HG02642 (cell line): ENCODE data around the gene CCL20.

Source experiments
- ATAC-seq: cut with Tn5 transposase; IDR thresholded peaks from one replicate; pipeline ENCODE4 v1.9.1; 2021; ENCODE audit warnings: mild to moderate bottlenecking; ENCODE audit not compliant: unreplicated experiment, poor library complexity

Gene CCL20

DNA sequence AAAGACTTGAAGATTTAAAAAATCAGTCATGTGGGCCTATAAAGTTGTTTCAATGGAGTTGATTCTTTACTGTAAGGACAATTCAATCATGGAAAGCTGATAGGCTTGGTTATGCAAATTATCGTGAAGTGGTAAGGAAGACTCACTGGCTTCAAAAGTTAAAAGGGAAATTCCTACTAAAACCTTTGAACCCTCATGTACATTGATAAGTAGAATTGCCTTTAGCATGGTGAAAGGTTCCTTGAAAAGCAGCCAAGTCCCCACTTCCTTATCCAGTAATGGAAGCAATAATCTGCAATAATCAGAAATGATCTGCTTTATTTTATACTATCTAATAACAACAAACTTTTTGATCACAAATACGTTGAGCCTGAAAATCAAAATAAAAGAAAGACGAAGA lies 14.4 kb upstream of the CCL20 start:
- no peak for ATAC-seq

GRCh38 chr2:227802882-227803281 lies 10.8 kb upstream of the CCL20 start:
- no peak for ATAC-seq

DNA sequence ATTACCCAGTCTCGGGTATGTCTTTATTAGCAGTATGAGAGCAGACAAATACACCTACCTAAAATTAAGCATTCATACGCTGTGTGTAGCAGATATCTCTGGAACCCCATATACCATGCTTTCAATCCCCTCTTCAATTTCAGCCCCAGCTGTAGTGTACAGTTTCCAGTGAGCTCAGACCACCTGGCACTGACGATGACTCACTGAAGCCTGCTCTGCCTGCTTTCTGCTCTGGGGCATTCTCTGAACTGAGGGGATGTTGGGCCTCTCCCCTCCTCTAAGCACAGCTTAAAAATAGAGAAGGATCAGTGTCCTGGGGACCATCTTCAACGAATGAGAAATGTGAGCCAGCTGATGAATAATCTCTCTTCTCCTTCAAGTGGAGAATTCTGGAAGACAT lies 8.7 kb upstream of the CCL20 start:
- no peak for ATAC-seq

GRCh38 chr2:227805578-227805977 lies 8.1 kb upstream of the CCL20 start:
- ATAC-seq = peak; percentile 54

DNA sequence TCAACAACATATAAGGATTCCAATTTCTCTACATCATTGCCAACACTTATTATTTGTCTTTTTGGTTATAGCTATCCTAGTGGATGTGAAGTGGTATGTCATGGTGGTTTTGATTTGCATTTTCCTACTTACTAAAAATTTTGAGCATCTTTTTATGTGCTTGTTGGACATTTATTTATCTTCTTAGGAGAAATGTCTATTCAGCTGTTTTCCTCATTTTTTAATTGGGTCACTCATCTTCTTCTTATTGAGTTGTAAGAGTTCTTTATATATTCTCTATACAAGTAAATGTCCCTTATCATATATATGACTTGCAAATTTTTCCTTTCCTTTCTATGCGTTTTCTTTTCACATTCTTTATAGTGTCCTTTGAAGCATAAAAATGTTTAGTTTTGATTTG lies 4.7 kb upstream of the CCL20 start:
- no peak for ATAC-seq

DNA sequence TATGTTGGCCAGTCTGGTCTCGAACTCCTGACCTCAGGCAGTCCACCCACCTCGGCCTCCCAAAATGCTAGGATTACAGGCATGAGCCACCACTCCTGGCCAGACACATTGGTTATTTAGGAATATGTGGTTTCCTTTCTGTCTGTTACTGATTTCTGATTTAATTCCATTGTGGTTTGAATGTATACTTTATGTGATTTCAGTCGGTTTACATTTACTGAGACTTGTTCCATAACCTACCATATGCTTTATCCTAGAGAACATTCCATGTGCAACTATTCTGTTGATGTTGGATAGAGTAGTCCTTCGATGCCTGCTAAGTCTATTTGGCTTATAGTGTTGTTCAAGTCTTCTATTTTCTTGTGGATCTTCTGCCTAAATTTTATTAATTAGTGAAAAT lies 1.6 kb upstream of the CCL20 start:
- ATAC-seq = no peak

GRCh38 chr2:227813229-227813561 lies 447 bp upstream of the CCL20 start:
- no peak for ATAC-seq

- no peak for ATAC-seq
Observed at GRCh38 chr2:227815066-227815465, 1.4 kb downstream of the CCL20 start.

GRCh38 chr2:227816507-227817294 lies 3.1 kb downstream of the CCL20 start:
- no peak for ATAC-seq

DNA sequence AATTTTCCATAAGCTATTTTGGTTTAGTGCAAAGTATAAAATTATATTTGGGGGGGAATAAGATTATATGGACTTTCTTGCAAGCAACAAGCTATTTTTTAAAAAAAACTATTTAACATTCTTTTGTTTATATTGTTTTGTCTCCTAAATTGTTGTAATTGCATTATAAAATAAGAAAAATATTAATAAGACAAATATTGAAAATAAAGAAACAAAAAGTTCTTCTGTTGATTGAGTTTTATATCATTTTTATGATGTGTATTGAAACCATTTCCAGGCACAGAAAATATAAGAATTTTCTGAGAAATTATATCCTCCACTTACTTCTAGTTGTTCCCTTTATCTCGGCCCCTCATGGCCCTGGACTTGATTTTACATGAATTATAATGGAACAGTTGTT lies 3.7 kb downstream of the CCL20 start:
- ATAC-seq = no peak

DNA sequence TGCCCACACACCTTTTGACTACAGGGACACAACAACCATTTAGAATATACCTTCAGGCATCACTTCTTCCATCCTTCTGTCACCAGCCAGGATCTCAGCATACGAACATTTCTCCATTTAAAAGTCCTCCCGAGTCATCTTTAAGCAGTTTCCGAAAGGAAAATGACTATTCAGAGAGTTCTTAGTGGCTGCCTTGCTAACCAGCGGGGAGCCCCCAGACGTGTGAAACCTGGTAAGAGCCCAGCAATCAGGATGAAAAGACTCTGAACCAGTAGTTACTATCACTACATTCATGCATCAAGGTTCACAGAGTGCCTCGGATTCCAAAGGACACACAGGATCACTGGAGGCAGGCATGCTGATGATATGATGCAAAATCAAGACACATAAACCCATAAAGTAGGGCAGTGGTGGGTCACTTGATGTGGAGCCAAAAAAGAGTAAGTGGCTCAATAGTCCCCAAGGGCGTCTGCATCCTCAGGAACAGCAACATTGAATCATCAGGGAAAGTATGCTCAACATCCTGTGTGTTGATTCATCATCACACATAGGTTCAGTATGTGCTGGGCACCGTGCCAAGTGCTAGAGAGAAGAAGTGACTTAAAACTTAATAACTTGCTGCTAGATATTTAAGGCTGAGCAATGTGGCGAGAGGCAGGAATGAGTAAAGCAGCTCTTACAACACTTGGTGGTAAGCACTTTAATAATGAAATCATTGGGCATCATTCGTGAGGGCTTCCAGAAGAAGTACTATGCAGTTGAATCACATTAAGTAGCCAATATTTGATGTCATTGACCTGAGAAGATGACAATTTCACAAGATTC lies 4.4 kb downstream of the CCL20 start:
- no peak for ATAC-seq

GRCh38 chr2:227818675-227819397 lies 5.2 kb downstream of the CCL20 start:
- no peak for ATAC-seq

DNA sequence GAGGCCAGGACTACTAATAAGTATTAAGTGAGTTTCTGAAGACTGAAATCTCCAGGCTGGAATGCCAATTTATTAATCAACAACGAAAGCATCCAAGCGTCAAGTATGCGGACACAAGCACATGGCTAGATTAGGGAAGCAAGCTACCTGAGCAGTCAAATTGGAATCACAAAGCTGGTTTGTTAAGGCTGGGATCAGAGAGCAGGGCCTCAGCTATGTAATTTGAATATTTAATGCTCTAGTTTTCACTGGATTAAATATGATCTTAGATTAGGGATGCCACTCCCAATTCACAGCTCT lies 5.7 kb downstream of the CCL20 start:
- no peak for ATAC-seq

- no peak for ATAC-seq
Observed at GRCh38 chr2:227821043-227821942, 7.7 kb downstream of the CCL20 start.

GRCh38 chr2:227822416-227823003 lies 8.9 kb downstream of the CCL20 start:
- ATAC-seq = no peak

GRCh38 chr2:227823922-227824321 lies 10.3 kb downstream of the CCL20 start:
- no peak for ATAC-seq

DNA sequence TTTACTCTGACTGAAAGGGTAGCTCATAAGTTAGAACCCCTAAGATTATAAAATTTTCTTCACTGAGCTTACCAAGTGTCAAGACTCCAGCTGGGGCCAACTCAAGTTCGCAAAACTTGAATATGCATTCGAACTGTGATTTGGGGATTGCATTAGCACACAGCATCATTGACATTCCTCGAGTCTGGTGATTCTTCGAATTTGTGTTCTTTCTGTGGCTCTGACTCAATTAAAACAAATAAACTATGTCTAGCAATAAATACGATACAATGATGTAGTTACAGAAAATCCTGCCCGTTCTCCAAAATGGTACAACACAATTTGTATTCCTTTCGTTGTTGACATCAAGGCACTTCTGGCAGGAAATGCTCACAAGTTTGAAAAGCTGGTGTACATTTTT lies 11.1 kb downstream of the CCL20 start:
- ATAC-seq = no peak

- no peak for ATAC-seq
Observed at GRCh38 chr2:227826019-227826521, 12.4 kb downstream of the CCL20 start.

DNA sequence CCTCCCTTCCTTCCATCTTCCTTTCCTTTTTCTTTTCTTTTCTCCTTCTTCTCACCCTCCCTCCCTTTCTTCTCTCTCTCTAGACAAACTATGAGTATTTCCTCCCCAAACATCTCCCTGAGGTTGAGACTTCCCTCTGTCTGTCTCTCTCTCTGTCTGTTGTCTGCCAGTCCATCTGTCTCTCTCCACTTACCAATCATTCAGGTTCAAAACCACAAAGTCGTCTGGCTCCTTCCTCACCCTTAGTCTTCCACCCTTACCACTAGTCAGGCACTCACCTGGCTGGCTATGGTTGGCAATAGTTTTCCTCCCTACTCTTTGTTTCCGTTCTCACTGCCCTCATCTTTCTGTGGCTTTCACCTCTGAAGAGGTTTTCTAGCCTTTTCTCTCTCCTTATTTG lies 12.9 kb downstream of the CCL20 start:
- ATAC-seq = no peak

- ATAC-seq = no peak
Observed at GRCh38 chr2:227827143-227827542, 13.5 kb downstream of the CCL20 start.
